GM10266 (cell line): Measurements from ENCODE around the gene SRP72.
A peak's percentile ranks its signal among the peaks of the same experiment; 100 is the strongest.

Experiments
- DNase-seq: peaks from one replicate; pipeline ENCODE4 v3.0.0; 2012; ENCODE audit errors: extremely low spot score
- CTCF ChIP-seq: IDR thresholded peaks from 2 replicates; pipeline ENCODE4 v1.5.1; 2012; ENCODE audit warnings: mild to moderate bottlenecking, low read depth; ENCODE audit not compliant: control insufficient read depth, insufficient read depth; ENCODE audit errors: missing control alignments

The SRP72 gene

GRCh38 chr4:56467284-56468096 lies at the start of gene SRP72:
Gene SRP72, plus strand, starts transcription at chr4:56467617. Its CDS starts 19 bp downstream, at chr4:56467636.
- peak; percentile 87 for DNase-seq
- TF ChIP-seq CTCF, result no peak

- DNase-seq, result no peak
- no peak for TF ChIP-seq CTCF
These were observed 43.2 kb upstream of the SRP72 start for GRCh38 chr4:56424176-56424575.

GRCh38 chr4:56424697-56425514 lies 42.5 kb upstream of the SRP72 start:
- no peak for DNase-seq
- peak; percentile 51 for TF ChIP-seq CTCF

- no peak for DNase-seq
- TF ChIP-seq CTCF, result no peak
These were observed 41.9 kb upstream of the SRP72 start for GRCh38 chr4:56425518-56425917.

- peak; percentile 20 for DNase-seq
- TF ChIP-seq CTCF, result no peak
These were observed 41.1 kb upstream of the SRP72 start for GRCh38 chr4:56426273-56426672.

- TF ChIP-seq CTCF, result no peak
- no peak for DNase-seq
These were observed 40.2 kb upstream of the SRP72 start for GRCh38 chr4:56427179-56427578.

GRCh38 chr4:56430203-56430602 lies 37.2 kb upstream of the SRP72 start:
- DNase-seq, result no peak
- no peak for TF ChIP-seq CTCF
